ENCODE measurements around the gene ARL2BP.

- TF ChIP-seq CTCF (conservative IDR thresholded peaks at IDR 0.05; ENCODE audit: low read depth, low read length), result no peak
- no peak for TF ChIP-seq POLR2A (IDR thresholded peaks at IDR 0.05; ENCODE audit: low read depth, low read length)
- TF ChIP-seq CEBPB (IDR thresholded peaks at IDR 0.05; ENCODE audit: low read depth, low read length), result no peak
Observed at GRCh38 chr16:57281791-57282190, 36.7 kb downstream of the ARL2BP start.
